K562 (cell line): ENCODE measurements around the gene MAMDC4. TPM values are rescaled to one million over a fixed set of nuclear protein-coding genes. Genes with fewer than 3 reads are reported as not detected.
A peak's percentile ranks its signal among the peaks of the same experiment; 100 is the strongest.

Source experiments
- BCL6 ChIP-seq: fragments of 250-450 bp; sonication (Bioruptor Pico); IDR thresholded peaks from 2 replicates; pipeline ENCODE4 v1.4.0; 2020
- BRD9 ChIP-seq: fragments of 450-650 bp; IDR thresholded peaks from 2 replicates; pipeline ENCODE4 v1.6.1; 2018; ENCODE audit warnings: low read depth; ENCODE audit not compliant: partially characterized antibody
- CC2D1A ChIP-seq: fragments of 450-650 bp; IDR thresholded peaks from 2 replicates; pipeline ENCODE4 v1.6.1; 2017; ENCODE audit warnings: mild to moderate bottlenecking
- COPS2 ChIP-seq: fragments of 450-650 bp; conservative IDR thresholded peaks from 2 replicates; pipeline ENCODE4 v1.6.1; 2016; ENCODE audit warnings: mild to moderate bottlenecking, moderate library complexity
- CREB1 ChIP-seq, 2 experiments: sonication (generic) in 1 of 2; formaldehyde crosslinking in 1 of 2; IDR thresholded peaks; 2 replicates each; pipeline versions ENCODE4 v1.6.1 to v1.8.0; 2012 to 2022; ENCODE audit warnings: inconsistent platforms in 1 of 2, mild to moderate bottlenecking in 1 of 2, missing genetic modification reagents in 1 of 2, moderate library complexity in 1 of 2
- ESRRB ChIP-seq: fragments of 250-450 bp; sonication (Bioruptor Pico); IDR thresholded peaks from 2 replicates; pipeline ENCODE4 v1.5.0; 2020; ENCODE audit warnings: mild to moderate bottlenecking, moderate library complexity, borderline replicate concordance
- KDM4B ChIP-seq, 2 experiments: fragments of 450-650 bp in 1 of 2; sonication (generic) in 1 of 2; IDR thresholded peaks; 2 replicates each; pipeline ENCODE4 v1.6.1; 2016 to 2017; ENCODE audit warnings: borderline replicate concordance in 2 of 2, antibody characterized with exemption in 1 of 2, low read depth in 1 of 2, mild to moderate bottlenecking in 1 of 2
- KLF13 ChIP-seq: fragments of 450-650 bp; IDR thresholded peaks from 2 replicates; pipeline ENCODE4 v1.6.1; 2016; ENCODE audit warnings: missing genetic modification characterization, low read depth, mild to moderate bottlenecking, missing compliant biosample characterization, moderate library complexity, borderline replicate concordance
- RBM17 ChIP-seq: fragments of 200-400 bp; formaldehyde crosslinking; IDR thresholded peaks from 2 replicates; pipeline ENCODE4 v1.6.1; 2017; ENCODE audit warnings: low read depth, mild to moderate bottlenecking, low read length, borderline replicate concordance
- RFX5 ChIP-seq: IDR thresholded peaks from 2 replicates; pipeline ENCODE4 v1.6.1; 2011; ENCODE audit warnings: low read depth, mild to moderate bottlenecking, improper control_type of control experiment, low read length
- ZSCAN29 ChIP-seq: fragments of 450-650 bp; IDR thresholded peaks from 2 replicates; pipeline ENCODE4 v1.6.1; 2017
- polyA plus RNA-seq, 8 experiments: library from polyadenylated mRNA; depleted of rRNA in 4 of 8; stranded (reverse) in 5 of 8; unstranded in 3 of 8; fragments of >200 nt; fragmentation: Nextera tagmentation in 2 of 8; fragmentation: Illumina TruSeq in 1 of 8; extraction: Ambion mirVana in 2 of 8; extraction: Trizol in 1 of 8; gene quantifications; 2 replicates each; pipeline versions ENCODE4 v1.2.1 to v1.2.3, GENCODE V29; 2011 to 2014; ENCODE audit warnings: inconsistent platforms in 1 of 8, missing spikeins in 1 of 8
- total RNA-seq, 7 experiments: library from RNA; depleted of rRNA in 6 of 7; stranded (reverse); fragments of >200 nt in 6 of 7; fragmentation: Illumina TruSeq in 2 of 7; extraction: Trizol in 2 of 7; gene quantifications; 2 replicates each; pipeline versions ENCODE4 v1.2.1 to v1.2.3, GENCODE V29; 2011 to 2021; ENCODE audit warnings: low replicate concordance in 1 of 7
- TF ChIP-seq, protein P1 (sequence below): fragments of 250-450 bp; sonication (Bioruptor Pico); IDR thresholded peaks from 2 replicates; pipeline ENCODE4 v1.5.0; 2020; ENCODE audit warnings: mild to moderate bottlenecking
- TF ChIP-seq, protein P2 (sequence below): fragments of 250-450 bp; sonication (Bioruptor Pico); IDR thresholded peaks from 2 replicates; pipeline ENCODE4 v1.5.0; 2022; ENCODE audit warnings: mild to moderate bottlenecking
- TF ChIP-seq, protein P3 (sequence below): fragments of 250-450 bp; sonication (Bioruptor Pico); IDR thresholded peaks from 2 replicates; pipeline ENCODE4 v1.4.0; 2020
- TF ChIP-seq, protein P4 (sequence below), 2 experiments: fragments of 200-800 bp in 1 of 2; sonication (Bioruptor generic) in 1 of 2; sonication (generic) in 1 of 2; formaldehyde crosslinking in 1 of 2; IDR thresholded peaks in 1 of 2; conservative IDR thresholded peaks in 1 of 2; 2 replicates each; pipeline versions ENCODE4 v1.5.0 to v1.6.1; 2016 to 2020; ENCODE audit warnings: missing compliant biosample characterization in 1 of 2, missing genetic modification characterization in 1 of 2, missing genetic modification reagents in 1 of 2
- TF ChIP-seq, protein P5 (sequence below): IDR thresholded peaks from 2 replicates; pipeline ENCODE4 v1.6.1; 2011; ENCODE audit not compliant: insufficient read length; ENCODE audit errors: extremely low read depth

Gene MAMDC4
- total and polyA plus RNA-seq, 9 of the 15 experiments (the other 6 are each of a cell fraction or from before 2014, with no cell fraction given): 0.03 to 10.8 (median 1.5) TPM

DNA sequence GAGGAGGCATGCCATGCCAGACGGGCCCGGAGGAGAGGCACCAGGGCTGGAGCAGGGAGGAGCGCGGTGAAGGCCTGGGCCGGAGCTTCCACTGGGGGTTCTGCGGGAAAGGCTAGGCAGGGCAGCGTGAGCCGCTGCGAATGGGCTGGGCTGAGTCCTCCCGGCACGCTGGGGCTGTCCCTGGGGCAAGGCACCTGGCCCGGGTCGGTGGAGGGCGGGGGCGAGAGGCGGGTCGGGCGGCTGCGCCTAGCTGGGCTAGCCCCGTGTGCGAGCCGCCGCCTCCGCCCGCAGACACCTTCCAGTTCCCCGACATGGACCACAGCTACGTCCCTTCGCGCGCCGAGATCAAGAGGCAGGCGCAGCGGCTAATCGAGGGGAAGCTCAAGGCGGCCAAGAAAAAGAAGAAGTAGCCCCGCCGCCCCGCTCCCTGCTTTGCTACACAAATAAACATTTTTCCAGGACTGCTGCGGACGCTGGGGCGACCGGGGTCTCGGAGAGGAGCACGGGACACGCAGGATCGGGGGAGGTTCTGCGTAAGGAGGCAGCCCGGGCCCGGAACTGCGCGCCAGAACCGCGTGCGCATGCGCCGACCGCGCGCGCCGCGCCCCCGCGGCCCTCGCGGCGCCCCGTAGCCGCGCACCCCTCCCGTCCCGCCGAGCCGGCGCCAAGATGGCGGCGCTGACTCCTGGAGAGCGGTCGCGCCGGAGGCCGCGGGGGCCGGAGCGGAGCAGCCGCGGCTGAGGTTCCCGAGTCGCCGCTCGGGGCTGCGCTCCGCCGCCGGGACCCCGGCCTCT is 44.7 kb upstream of the MAMDC4 start, which contains the start of gene RABL6 (continued):
- TF ChIP-seq, protein P1, sequence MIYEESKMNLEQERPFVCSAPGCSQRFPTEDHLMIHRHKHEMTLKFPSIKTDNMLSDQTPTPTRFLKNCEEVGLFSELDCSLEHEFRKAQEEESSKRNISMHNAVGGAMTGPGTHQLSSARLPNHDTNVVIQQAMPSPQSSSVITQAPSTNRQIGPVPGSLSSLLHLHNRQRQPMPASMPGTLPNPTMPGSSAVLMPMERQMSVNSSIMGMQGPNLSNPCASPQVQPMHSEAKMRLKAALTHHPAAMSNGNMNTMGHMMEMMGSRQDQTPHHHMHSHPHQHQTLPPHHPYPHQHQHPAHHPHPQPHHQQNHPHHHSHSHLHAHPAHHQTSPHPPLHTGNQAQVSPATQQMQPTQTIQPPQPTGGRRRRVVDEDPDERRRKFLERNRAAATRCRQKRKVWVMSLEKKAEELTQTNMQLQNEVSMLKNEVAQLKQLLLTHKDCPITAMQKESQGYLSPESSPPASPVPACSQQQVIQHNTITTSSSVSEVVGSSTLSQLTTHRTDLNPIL (CRISPR knock-in tag): no peak
- TF ChIP-seq ZSCAN29 (no peak), BRD9 (no peak), RBM17 (no peak), RFX5 (no peak), ESRRB (CRISPR knock-in tag) (no peak), KLF13 (tag) (no peak), COPS2 (no peak), KDM4B (IDR thresholded peaks at IDR 0.05; ENCODE audit: borderline replicate concordance in 2 of 2, low read depth in 1 of 2) (no peak), CREB1 (IDR thresholded peaks at IDR 0.05) (peak; percentile 41; the same call in 1 of the 2 replicates), CREB1 (CRISPR knock-in tag; IDR thresholded peaks at IDR 0.05) (peak; percentile 53; the same call in 1 of the 2 replicates), CC2D1A (no peak), BCL6 (CRISPR knock-in tag) (no peak)
- TF ChIP-seq, protein P2, sequence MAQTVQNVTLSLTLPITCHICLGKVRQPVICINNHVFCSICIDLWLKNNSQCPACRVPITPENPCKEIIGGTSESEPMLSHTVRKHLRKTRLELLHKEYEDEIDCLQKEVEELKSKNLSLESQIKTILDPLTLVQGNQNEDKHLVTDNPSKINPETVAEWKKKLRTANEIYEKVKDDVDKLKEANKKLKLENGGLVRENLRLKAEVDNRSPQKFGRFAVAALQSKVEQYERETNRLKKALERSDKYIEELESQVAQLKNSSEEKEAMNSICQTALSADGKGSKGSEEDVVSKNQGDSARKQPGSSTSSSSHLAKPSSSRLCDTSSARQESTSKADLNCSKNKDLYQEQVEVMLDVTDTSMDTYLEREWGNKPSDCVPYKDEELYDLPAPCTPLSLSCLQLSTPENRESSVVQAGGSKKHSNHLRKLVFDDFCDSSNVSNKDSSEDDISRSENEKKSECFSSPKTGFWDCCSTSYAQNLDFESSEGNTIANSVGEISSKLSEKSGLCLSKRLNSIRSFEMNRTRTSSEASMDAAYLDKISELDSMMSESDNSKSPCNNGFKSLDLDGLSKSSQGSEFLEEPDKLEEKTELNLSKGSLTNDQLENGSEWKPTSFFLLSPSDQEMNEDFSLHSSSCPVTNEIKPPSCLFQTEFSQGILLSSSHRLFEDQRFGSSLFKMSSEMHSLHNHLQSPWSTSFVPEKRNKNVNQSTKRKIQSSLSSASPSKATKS (CRISPR knock-in tag): no peak
- TF ChIP-seq, protein P3, sequence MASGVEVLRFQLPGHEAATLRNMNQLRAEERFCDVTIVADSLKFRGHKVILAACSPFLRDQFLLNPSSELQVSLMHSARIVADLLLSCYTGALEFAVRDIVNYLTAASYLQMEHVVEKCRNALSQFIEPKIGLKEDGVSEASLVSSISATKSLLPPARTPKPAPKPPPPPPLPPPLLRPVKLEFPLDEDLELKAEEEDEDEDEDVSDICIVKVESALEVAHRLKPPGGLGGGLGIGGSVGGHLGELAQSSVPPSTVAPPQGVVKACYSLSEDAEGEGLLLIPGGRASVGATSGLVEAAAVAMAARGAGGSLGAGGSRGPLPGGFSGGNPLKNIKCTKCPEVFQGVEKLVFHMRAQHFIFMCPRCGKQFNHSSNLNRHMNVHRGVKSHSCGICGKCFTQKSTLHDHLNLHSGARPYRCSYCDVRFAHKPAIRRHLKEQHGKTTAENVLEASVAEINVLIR (CRISPR knock-in tag): no peak
- TF ChIP-seq, protein P4, sequence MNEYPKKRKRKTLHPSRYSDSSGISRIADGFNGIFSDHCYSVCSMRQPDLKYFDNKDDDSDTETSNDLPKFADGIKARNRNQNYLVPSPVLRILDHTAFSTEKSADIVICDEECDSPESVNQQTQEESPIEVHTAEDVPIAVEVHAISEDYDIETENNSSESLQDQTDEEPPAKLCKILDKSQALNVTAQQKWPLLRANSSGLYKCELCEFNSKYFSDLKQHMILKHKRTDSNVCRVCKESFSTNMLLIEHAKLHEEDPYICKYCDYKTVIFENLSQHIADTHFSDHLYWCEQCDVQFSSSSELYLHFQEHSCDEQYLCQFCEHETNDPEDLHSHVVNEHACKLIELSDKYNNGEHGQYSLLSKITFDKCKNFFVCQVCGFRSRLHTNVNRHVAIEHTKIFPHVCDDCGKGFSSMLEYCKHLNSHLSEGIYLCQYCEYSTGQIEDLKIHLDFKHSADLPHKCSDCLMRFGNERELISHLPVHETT (CRISPR knock-in tag; conservative IDR thresholded peaks at IDR 0.05 in 1 of 2, IDR thresholded peaks at IDR 0.05 in 1 of 2): peak in 1 of 2 experiments; percentile 84; a peak in 2 of 4 replicates
- TF ChIP-seq, protein P5, sequence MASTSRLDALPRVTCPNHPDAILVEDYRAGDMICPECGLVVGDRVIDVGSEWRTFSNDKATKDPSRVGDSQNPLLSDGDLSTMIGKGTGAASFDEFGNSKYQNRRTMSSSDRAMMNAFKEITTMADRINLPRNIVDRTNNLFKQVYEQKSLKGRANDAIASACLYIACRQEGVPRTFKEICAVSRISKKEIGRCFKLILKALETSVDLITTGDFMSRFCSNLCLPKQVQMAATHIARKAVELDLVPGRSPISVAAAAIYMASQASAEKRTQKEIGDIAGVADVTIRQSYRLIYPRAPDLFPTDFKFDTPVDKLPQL: no peak
